Measurements from ENCODE around the gene DHX34.
A peak's percentile ranks its signal among the peaks of the same experiment; 100 is the strongest.
"Not testable (repeated sequence)": the region's sequence is repeated elsewhere in the genome, so short reads cannot be mapped to it uniquely, and the experiment has no call there.

The DHX34 gene

DNA sequence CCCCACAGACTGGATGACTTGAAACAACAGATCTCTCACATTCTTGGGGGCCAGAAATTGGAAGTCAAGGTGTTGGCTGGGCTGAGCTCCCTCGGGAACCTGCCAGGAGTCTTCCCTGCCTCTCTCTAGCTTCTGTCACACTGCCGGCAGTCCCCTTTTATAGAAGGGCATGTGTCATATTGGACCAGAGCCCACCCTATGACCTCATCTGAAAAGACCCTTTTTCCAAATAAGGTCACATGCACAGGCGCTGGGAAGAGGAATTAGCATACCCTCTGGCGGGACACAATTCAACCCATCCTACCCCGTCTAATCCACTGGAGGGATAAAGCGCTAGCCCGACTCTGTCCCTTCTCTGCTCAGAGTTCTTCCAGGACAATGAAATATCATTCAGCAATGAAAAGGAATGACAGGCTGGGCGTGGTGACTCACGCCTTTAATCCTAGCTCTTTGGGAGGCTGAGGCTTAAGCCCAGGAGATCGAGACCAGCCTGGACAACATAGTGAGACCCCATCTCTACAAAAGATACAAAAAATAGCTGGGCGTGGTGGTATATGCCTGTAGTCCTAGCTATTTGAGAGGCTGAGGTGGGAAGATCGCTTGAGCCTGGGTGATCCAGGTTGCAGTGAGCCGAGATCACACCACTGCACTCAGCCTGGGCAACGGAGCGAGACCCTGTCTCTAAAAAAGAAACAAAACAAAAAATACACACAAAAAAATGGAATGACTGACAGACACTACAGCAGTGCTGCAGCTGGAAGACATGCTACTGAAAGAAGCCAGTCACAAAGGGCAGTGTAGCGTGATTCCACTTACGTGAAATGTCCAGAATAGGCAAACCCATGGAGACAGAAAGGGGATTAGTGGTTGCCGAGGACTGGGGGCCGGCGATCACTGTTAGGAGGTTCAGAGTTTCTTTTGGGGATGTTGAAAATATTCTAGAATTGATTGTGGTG is 41.7 kb downstream of the DHX34 start:
- DNase-seq = no peak

DNA sequence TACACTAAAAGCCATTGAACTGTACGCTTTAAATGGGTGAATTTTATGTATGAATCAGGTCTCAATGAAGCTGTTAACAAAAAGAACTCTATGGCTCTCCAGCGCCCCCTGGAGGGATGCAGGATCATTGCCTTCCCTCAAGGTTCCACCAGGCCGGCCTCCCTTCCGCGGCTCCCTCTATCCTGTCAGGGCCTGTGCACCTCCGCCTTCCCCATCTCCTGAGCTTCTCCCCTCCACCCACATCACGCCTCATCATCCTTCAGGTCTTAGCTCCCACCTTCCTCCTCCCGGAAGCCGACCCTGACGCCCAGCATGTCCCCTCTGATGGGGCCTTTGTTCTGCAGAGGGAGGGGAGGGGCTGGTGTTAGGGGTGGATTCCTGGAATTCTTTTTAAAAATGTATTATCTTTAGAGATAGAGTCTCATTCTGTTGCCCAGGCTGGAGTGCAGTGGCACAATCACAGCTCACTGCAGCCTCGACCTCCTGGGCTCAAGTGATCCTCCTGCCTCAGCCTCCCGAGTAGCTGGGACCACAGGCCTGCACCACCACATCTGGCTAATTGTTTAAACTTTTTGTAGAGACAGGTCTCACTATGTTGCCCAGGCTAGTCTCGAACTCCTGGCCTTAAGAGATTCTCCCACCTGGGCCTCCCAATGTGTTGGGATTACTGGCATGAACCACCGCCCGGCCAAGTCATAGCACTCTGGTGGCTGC is 42.6 kb downstream of the DHX34 start:
- DNase-seq = peak; percentile 59

DNA sequence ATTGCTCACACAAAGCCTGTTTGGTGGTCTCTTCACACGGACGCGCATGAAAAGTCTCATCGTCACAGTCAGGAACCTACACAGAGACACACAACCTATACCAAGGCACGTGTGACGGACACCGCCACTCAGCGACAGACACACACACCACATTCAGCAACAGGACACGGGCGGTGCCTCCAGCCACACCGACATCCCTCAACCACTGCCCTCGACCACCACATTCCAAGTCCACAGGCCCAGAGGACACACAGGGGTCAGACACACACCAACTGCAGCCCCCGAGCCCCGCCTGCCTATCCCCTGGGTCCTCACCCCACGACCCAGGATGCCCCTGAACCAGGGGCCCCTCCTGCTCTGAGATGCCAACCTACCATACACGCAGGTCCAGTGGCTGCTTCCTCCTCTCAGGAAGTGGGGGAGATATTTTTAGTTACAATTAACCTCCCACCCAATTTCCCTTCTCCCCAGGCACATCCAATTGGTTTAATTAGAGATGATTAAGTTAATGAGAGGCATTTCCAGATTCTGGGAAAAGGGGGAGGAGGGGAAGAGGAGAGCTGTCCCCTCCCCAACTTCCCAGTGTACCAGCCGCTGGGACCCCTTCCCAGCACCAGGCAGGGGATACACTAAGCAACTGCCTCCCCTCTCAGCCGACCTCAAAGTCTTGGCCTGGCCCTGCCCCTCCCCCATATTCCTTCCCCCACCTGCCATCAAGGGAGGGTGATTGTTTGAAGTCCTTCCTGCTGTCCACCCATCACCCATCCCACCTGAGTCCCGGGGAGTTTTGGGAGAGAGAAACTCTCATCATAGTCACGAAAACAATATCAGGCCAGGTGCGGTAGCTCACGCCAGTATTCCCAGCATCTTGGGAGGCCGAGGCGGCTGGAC is 49.8 kb downstream of the DHX34 start:
- no peak for DNase-seq

DNA sequence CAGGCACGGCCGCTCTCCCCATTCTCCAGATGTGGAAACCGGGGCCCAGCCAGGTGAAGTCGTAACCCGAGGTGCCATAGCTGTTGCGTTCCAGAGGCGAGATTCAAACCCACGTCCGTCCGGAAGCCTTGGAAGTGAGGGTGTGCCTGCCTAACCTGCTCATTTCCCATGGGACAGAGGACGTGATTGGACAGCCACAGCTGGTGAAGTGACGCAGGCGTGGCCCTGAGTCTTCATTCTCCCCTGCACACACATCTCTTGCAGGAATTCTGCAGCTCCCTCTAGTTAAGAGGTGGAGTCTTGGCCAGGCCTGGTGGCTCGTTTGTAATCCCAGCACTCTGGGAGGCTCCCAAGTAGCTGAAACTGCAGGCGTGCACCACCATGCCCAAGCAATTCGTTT is 53.4 kb downstream of the DHX34 start:
- no peak for DNase-seq

DNA sequence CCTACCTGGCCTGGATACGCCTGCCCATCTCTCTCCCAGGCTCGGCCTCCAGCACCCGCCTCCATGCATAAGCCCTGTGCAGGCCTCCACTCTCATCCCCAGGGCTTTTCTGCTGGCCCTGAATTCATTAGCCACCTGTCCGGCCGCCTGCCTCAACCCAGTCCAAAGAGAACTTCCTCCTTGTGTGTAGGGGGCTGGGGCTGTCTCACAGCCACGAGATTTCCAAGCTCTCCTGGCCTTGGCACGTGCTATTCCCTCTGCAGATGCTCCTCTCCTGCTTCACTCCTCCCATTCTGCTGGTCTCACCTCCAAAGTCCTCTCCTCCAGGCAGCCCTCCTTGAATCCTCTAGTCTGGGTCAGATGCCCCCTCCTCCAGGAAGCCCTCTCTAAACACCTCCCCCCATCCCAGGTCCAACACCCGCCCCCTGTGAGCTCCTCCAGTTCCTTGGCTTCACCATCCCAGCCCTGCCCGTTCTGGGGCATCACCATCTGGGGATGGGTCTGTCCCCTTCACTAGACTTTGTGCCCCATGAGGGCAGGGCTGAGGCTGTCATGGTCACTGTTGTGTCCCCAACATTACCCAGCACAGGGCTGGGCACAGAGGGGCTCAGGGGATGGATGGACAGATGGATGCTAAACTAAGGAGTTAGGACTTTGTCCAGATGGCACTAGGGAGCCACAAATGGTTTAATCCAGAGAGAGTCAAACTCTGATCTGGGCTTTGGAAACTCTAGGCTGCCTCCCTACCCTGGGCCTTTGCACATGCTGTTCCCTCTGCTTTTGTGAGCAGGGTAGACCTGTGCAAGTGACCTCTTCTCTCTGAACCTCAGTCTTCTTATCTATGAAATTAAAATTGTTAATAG is 55.5 kb downstream of the DHX34 start:
- DNase-seq = no peak

DNA sequence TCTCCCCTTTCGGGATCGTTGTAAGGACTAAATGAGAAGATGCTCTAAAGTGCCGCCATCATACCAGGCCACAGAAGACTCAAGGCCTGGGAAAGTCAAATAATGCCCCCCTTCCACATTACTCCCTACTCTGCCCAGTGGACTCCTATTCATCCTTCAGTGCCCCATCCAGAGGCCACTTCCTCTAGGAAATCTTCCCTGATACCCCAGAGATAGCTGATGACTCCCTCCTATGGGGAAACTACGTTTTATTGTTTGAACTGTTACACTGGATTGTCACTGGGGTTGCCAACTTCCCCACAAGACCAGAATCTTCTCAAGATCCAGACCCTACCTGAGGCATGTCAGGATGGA is 56.1 kb downstream of the DHX34 start:
- DNase-seq = no peak

DNA sequence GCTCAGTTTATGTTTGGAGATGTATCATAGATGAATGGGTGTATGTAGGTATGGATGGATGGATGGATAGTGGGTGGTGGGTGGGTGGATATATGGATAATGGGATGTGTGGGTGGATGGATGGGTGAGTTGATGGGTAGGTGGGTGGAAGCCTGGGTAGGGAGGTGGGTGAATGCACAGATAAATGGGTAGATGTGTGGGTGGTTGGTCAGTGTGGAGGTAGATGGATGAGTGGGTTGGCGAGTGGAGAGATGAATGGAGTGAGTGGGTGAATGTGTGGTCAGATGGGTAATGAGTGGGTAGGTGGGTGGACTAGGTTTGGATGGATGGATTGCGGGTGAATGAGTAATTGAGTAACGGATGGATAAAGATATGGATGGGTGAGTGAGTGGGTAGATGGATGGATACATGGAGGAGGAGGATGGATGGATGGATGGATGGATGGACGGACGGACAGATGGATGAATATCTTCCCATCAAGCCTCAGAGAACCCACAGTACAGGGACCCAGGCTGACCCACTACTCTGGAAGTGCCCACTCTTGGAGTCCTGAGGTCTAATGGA is 56.8 kb downstream of the DHX34 start:
- no peak for DNase-seq

DNA sequence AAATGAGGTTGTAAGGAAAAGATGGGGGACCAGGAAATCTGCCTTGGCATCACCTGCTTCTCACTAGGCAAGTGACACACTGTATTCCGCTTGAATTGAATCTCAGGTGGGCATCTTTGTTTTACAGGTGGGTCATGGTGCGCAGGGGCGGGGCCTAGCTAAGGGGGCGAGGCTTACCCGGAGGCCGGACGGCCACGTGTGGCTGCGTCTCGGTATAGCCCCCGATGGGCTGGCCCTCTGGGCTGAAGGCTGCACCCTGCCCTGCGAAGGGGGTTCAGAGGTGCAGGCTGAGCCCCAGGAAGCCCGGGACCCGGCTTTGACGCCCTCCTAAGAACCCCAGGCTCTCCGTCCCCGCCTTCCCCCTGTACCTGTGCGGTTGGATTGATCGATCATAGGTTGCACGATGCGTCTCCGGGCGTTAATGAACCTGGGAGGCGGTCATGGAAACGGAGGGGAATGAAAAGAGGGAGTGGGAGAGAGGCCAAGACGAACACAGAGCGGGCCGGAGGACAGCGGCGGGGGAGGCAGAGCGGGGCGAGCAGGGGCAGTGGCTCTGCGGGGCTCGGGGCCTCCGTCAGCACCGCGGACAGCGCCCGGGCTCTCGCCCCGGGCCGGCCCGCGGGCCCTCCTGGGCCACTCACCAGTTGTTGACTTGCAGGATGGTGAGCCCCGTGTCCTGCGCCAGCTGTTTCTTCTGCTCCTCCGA is 57.7 kb downstream of the DHX34 start:
- DNase-seq = no peak

DNA sequence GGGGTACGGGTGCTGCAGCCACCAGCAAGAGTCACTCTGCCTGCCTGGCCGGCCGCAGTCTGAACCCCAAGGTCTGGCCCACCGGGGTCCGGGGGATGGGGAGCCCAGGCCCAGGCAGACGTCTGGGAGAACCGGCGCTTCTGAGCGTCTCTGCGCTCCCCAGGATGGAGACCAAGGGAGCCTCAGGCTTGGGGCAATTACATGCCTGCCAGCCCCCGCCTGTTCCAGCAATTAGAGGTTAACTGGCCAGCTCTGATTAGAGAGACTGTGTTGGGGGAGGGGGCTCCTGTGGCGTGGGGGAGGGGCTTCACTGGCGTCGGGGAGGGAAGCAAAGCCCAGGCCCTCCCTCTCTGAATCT is 58.3 kb downstream of the DHX34 start:
- DNase-seq = no peak

DNA sequence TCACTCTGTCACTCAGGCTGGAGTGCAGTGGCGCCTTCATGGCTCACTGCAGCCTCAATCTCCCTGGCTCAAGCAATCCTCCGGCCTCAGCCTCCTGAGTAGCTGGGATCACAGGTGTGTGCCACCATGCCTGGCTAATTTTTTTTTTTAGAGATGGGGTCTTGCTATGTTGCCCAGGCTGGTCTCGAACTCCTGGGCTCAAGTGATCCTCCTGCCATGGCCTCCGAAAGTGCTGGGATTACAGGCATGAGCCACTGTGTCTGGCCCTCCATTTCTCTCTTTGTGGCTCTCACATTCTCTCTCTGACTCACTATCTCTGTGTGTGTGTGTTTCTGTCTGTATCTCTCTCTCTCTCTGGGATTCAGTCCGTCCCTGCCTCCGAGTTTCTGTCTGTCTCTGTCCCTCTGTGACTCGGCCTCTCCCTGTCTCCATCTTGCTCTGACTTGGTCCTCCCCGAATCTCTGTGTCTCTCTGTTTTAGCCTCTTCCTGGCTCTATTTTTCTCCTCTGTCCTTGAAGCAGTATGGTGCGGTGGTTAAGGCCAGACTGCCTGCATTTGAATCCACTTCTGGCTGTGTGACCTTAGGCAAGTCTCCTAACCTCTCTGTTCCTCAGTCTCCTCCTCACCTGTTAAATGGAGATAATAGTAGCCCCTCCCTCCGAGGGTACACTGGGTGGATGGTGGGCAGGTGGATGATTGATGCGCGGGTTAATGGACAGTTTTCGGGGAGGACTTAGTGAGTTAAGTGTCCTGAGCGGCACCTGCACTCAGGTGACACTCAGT is 59.2 kb downstream of the DHX34 start:
- no peak for DNase-seq

DNA sequence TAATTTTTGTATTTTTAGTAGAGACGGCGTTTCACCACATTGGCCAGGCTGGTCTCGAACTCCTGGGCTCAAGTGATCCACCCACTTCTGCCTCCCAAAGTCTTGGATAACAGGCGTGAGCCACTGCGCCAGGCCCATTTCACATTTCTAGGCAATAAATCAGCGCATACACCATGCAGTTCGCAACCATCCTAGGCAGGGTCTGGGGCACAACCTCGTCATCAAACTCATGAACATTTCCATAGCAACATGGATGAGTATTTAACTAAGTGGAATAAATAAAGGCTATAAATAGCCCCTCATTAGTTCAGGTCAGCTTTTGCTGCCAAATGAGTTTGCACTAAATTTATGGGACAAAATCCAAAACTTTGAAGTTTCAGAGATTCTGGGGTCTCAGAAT is 62.0 kb downstream of the DHX34 start:
- no peak for DNase-seq

DNA sequence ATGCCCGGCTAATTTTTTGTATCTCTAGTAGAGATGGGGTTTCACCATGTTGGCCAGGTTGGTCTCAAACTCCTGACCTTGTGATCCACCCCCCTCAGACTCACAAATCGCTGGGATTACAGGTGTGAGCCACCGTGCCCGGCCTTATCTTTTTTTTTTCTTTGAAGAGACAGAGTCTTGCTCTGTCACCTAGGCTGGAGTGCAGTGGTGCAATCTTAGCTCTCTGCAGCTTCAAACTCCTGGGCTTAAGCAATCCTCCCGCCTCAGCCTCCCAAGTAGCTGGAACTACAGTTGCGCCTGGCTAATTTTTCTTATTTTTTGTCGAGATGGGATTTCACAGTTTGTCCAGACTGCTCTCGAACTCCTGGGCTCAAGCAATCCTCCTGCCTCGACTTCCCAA is 62.6 kb downstream of the DHX34 start:
- not testable (repeated sequence) for DNase-seq

DNA sequence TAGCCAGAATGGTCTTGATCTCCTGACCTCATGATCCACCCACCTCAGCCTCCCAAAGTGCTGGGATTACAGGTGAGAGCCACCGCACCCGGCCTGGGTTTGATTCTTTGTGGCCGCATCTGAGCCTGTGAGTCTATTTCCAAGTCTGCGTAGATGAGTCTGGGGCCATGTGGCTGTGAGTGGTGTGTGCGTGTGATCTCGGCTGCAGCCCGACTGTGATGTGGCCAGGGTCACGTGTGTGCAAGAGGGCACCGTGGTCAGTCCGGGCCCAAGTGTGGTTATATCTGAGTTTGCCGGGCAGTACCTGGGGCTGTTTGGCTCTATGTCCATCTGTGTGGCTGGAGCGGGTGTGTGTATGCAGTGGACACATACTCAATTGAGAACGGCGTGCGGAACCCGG is 64.8 kb downstream of the DHX34 start:
- DNase-seq = no peak

DNA sequence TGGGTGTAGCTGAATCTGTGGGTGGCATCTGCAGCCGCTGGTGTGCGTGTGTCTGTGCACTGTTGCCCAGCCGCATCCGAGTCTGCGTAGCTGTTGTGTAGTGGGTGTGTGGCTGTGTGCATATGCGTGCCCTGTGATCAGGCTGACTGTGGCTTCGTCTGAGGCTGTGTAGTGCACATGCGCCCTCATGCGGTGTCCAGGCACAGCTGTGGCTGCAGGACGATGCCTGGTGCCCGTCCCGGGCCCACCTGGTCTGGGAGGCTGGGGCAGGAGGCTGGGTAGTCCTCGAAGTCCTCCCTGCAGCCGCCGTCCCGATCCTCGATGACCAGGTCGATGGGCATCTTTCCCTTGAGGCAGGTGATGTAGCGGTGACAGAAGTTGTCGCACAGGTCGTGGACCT is 65.4 kb downstream of the DHX34 start:
- no peak for DNase-seq

DNA sequence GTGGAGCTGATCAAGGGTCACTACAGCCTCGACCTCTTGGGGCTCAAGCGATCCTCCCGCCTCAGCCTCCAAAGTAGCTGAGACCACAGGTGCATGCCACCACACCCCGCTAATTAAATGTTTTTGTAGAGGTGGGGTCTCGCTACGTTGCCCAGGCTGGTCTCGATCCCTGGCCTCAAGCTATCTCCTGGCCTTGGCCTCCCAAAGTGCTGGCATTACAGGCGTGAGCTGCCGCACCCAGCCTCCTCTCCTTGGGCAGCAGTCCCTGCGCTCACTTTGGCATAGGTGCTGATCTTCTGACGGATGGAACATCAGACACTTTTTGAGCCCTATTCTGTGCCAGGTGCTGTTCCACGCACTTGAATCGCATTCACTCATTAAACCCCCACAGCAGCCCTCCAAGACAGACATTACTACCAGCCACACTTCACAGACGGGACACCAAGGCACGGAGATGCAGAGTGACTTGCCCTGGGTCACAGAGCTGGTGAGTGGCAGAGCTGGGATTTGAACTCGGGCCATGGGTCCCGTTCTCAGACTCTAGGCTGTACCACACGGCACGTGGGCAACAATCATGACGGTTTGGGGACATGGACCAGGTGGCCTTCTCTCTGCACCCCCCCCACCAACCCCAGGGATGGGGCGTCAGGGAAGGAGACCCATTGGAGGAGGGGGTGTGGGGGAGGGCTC is 67.0 kb downstream of the DHX34 start:
- DNase-seq = no peak

DNA sequence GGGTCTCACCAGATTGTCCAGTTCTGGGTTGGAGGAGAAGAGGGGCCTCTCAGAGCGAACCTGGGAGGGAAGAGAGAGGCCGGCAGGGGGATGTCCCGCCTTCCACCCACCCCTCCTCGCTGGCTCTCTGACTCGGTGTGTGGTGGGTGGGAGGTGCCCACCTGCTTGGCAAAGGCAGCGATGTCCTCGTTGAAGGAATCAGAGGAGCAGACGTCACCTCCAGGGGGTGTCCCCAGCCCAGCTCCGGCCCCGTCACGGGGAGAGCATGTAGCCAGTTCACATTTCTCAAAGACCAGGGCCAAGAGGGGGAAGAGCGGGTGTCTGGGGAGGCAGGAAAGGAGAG is 67.5 kb downstream of the DHX34 start:
- DNase-seq = no peak

DNA sequence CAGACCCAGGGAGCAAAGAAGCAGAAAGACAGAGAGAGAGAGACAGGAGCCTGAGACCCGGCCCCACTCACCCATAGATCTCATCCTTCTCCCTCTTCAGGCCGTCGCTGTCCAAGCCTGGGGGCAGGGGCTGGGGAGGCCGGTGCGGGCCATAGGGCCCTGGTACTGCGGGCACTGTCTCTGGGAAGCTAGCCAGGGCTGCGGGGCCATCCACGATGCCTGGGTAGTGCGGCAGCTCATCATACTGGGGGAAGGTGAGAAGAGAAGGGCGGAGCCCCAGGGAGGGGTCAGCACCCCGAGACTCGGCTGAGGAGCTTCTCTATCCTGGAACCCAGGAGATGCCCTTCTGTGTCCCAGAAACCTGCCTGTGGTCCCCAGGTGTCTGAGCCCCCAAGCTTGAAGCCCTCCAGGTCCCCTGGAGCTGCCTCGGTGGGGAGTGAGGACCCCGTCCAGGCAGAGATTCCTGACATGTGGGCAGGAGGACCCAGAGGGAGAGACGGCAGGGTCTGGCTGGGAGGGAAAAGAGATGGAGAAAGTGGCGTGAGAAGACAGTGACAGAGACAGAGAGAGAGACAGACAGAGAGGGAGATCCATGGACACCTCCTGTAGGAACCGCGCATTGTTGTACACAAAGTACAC is 68.1 kb downstream of the DHX34 start:
- DNase-seq = no peak

DNA sequence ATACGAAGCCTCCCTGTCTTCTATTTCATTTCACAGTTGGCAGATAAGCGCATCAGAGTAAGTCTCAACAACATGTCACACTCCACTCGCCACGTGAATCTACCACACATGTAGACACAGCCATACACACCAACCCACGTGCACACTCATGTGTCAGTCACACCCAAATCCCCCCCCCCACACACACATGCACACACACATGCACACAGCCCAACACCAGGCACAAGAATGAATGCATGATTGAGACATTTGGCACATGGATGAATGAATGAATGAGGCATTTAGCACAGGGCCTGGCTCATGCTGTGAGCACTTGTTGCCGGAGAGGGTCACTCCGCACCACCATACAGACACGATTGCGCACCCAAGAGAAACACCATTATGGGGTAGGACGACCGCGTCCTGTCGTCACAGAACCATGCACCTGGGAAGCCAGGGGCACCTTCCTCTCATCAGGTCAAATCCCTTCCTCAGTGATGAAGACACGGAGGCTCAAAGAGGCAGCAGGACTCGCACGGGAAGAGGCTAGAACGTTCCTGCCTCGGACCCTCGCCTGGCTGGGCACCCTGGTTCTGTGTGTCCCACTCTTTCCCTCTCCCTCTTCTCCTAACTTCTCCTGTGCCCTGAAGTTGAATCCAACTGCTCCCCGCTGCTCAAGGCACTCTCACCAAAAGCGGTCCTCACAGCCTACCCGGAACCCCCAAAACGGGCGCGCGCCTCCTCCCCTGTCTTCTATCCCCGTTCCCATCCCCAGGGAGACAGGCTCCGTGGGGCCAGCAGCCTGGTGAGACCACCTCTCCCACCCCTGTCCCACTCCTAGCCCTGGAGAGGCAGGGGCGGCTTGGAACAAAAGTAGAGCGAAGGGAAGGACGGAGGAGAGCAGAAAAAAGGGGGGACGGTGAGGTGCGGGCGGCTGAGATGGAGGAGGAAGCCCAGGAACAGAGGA is 68.9 kb downstream of the DHX34 start:
- no peak for DNase-seq

Measured in midbrain (tissue), 1 donor.